ENCODE data around the gene GRIN2C. TPM values are rescaled to one million over a fixed set of nuclear protein-coding genes. Genes with fewer than 3 reads are reported as not detected.

The GRIN2C gene
- total RNA-seq, 1 donor from 2014 or later: 0.57 TPM

- no peak overlapping the region for H3K4me3 Mint-ChIP-seq (ENCODE audit: low read depth)
- peak; percentile 81 for DNase-seq (ENCODE audit: low spot score, unreplicated experiment)
- no peaks in the 10 kb centered on the region for H3K9me3 Mint-ChIP-seq (ENCODE audit: low read depth)
- peaks cover 2% of the 10 kb centered on the region for H3K4me1 Mint-ChIP-seq (ENCODE audit: low read depth)
- no peak overlapping the region for H3K27ac Mint-ChIP-seq
- no peaks in the 10 kb centered on the region for H3K36me3 Mint-ChIP-seq (ENCODE audit: insufficient read depth)
- peaks cover 37% of the 10 kb centered on the region for H3K27me3 Mint-ChIP-seq
- peak; percentile 82 for TF ChIP-seq CTCF (IDR thresholded peaks at IDR 0.05; ENCODE audit: unreplicated experiment)
These were observed 2.6 kb upstream of the GRIN2C start for GRCh38 chr17:74862108-74862901.

GRCh38 chr17:74861662-74862107, 2.0 kb upstream of the GRIN2C start:
- no peak for DNase-seq (ENCODE audit: low spot score, unreplicated experiment)
- no peaks in the 10 kb centered on the region for H3K9me3 Mint-ChIP-seq (ENCODE audit: low read depth)
- no peak for TF ChIP-seq CTCF (IDR thresholded peaks at IDR 0.05; ENCODE audit: unreplicated experiment)
- H3K27ac Mint-ChIP-seq: no peak overlapping the region
- no peaks in the 10 kb centered on the region for H3K36me3 Mint-ChIP-seq (ENCODE audit: insufficient read depth)
- H3K4me1 Mint-ChIP-seq (ENCODE audit: low read depth): peaks cover 2% of the 10 kb centered on the region
- no peak overlapping the region for H3K4me3 Mint-ChIP-seq (ENCODE audit: low read depth)
- H3K27me3 Mint-ChIP-seq: peaks cover 43% of the 10 kb centered on the region

GRCh38 chr17:74860872-74861661, 1.4 kb upstream of the GRIN2C start:
- DNase-seq (ENCODE audit: low spot score, unreplicated experiment): no peak
- H3K4me1 Mint-ChIP-seq (ENCODE audit: low read depth): peaks cover 2% of the 10 kb centered on the region
- H3K36me3 Mint-ChIP-seq (ENCODE audit: insufficient read depth): no peaks in the 10 kb centered on the region
- H3K9me3 Mint-ChIP-seq (ENCODE audit: low read depth): no peaks in the 10 kb centered on the region
- H3K4me3 Mint-ChIP-seq (ENCODE audit: low read depth): no peak overlapping the region
- TF ChIP-seq CTCF (IDR thresholded peaks at IDR 0.05; ENCODE audit: unreplicated experiment): no peak
- H3K27me3 Mint-ChIP-seq: peaks cover 49% of the 10 kb centered on the region
- no peak overlapping the region for H3K27ac Mint-ChIP-seq

- Mint-ChIP-seq H3K27ac (no peak overlapping the region), H3K4me3 (ENCODE audit: low read depth) (no peak overlapping the region), H3K36me3 (ENCODE audit: insufficient read depth) (no peaks in the 10 kb centered on the region), H3K27me3 (peaks cover 56% of the 10 kb centered on the region), H3K9me3 (ENCODE audit: low read depth) (no peaks in the 10 kb centered on the region), H3K4me1 (ENCODE audit: low read depth) (peaks cover 2% of the 10 kb centered on the region)
- TF ChIP-seq CTCF (IDR thresholded peaks at IDR 0.05; ENCODE audit: unreplicated experiment): no peak
- DNase-seq (ENCODE audit: low spot score, unreplicated experiment): no peak
These were observed 665 bp upstream of the GRIN2C start for GRCh38 chr17:74860229-74860871.

Measured in progenitor cell of endocrine pancreas (in vitro differentiated cells).